GM12878 (cell line): ENCODE measurements around the gene EXPH5. TPM values are rescaled to one million over a fixed set of nuclear protein-coding genes. Genes with fewer than 3 reads are reported as not detected.

Source experiments
- ATAC-seq: fragments of 200-7000 bp; cut with Tn5 transposase; 3 replicates; pipeline ENCODE4 v1.9.1; 2020; ENCODE audit warnings: mild to moderate bottlenecking, moderate library complexity
- BruUV-seq: library from RNA; stranded (reverse); fragments of 400-500 nt; replicated peaks from 2 replicates; lab custom pipeline; 2021; lab: Mats Ljungman, UMichigan
- CTCF ChIA-PET: fragments of 300-600 bp; sonication (Branson Sonifier 250); formaldehyde crosslinking; extraction: SDS; loops from one replicate; lab custom pipeline; 2021; ENCODE audit warnings: inconsistent platforms; lab: Yijun Ruan, JAX
- POLR2A ChIA-PET: fragments of 350-600 bp; formaldehyde crosslinking; extraction: SDS; loops from one replicate; lab custom pipeline; 2021; ENCODE audit warnings: inconsistent platforms; lab: Charles Lee
- RAD21 ChIA-PET: fragments of 300-600 bp; sonication (Branson Sonifier 250); formaldehyde crosslinking; loops from one replicate; lab custom pipeline; 2023; ENCODE audit warnings: antibody characterized with exemption; ENCODE audit not compliant: unreplicated experiment; lab: Charles Lee
- SMC1A ChIA-PET: fragments of 300-600 bp; sonication (Branson Sonifier 250); formaldehyde crosslinking; loops from one replicate; lab custom pipeline; 2023; ENCODE audit not compliant: unreplicated experiment, uncharacterized antibody; lab: Charles Lee
- DNase-seq: peaks from one replicate; pipeline ENCODE4 v3.0.0-alpha.2; 2011; ENCODE audit warnings: low read depth, low spot score
- FAIRE-seq: peaks from 3 replicates; lab custom pipeline; 2011; peaks lifted over from hg19 to GRCh38; lab: Jason Lieb, UNC
- H2AFZ ChIP-seq: 2 replicates; pipeline ENCODE4 v1.6.0; 2011; ENCODE audit warnings: low read depth, low read length, control low read depth; ENCODE audit not compliant: control insufficient read depth
- H3K27ac ChIP-seq: 2 replicates; pipeline ENCODE4 v1.5.1; 2011; ENCODE audit warnings: control low read depth; ENCODE audit not compliant: control insufficient read depth, insufficient read depth
- H3K27me3 ChIP-seq, 2 experiments: replicated peaks in 1 of 2; 2 replicates each; pipeline versions ENCODE4 v1.6.0 to v1.6.1; 2011; ENCODE audit warnings: low read length in 1 of 2; ENCODE audit not compliant: control insufficient read depth in 2 of 2, insufficient read depth in 2 of 2
- H3K36me3 ChIP-seq, 2 experiments: 2 replicates each; pipeline ENCODE4 v1.5.1; 2011; ENCODE audit warnings: low read length in 1 of 2; ENCODE audit not compliant: control insufficient read depth in 2 of 2, insufficient read depth in 2 of 2
- H3K4me1 ChIP-seq: 2 replicates; pipeline ENCODE4 v1.6.1; 2011; ENCODE audit warnings: mild to moderate bottlenecking, low read length, moderate library complexity, mixed read lengths; ENCODE audit not compliant: control insufficient read depth, insufficient read depth
- H3K4me2 ChIP-seq: 2 replicates; pipeline ENCODE4 v1.6.0; 2011; ENCODE audit warnings: control low read depth; ENCODE audit not compliant: control insufficient read depth, insufficient read depth
- H3K4me3 ChIP-seq: fragments of 200-600 bp; sonication (generic); 2 replicates; pipeline ENCODE4 v1.5.1; 2016
- H3K79me2 ChIP-seq: 2 replicates; pipeline ENCODE4 v1.6.0; 2011; ENCODE audit warnings: low read length; ENCODE audit not compliant: control insufficient read depth, insufficient read depth
- H3K9ac ChIP-seq: 2 replicates; pipeline ENCODE4 v1.8.0; 2011; ENCODE audit warnings: low read length, control low read depth, mixed read lengths; ENCODE audit not compliant: control insufficient read depth, insufficient read depth
- H3K9me3 ChIP-seq: replicated peaks from 3 replicates; pipeline ENCODE4 v1.5.1; 2011; ENCODE audit warnings: mild to moderate bottlenecking, low read length; ENCODE audit not compliant: control insufficient read depth, insufficient read depth
- H4K20me1 ChIP-seq: 2 replicates; pipeline ENCODE4 v1.6.0; 2011; ENCODE audit not compliant: control insufficient read depth, insufficient read depth
- CEBPZ ChIP-seq: fragments of 150-350 bp; IDR thresholded peaks from 2 replicates; pipeline ENCODE4 v1.6.1; 2016; ENCODE audit warnings: low read depth, low read length
- E4F1 ChIP-seq: fragments of 450-650 bp; IDR thresholded peaks from 2 replicates; pipeline ENCODE4 v1.6.1; 2018; ENCODE audit warnings: borderline replicate concordance, mild to moderate bottlenecking; ENCODE audit not compliant: partially characterized antibody
- FOXM1 ChIP-seq: IDR thresholded peaks from 2 replicates; pipeline ENCODE4 v1.6.1; 2012; ENCODE audit warnings: low read depth, mild to moderate bottlenecking, inconsistent platforms, low read length, moderate library complexity
- HDAC6 ChIP-seq: fragments of 200-600 bp; sonication (generic); IDR thresholded peaks from one replicate; pipeline ENCODE4 v1.8.0; 2017; ENCODE audit warnings: antibody characterized with exemption; ENCODE audit not compliant: unreplicated experiment
- RAD51 ChIP-seq: fragments of 450-650 bp; IDR thresholded peaks from 2 replicates; pipeline ENCODE4 v1.6.1; 2016; ENCODE audit warnings: moderate library complexity, mild to moderate bottlenecking, inconsistent platforms
- SPI1 ChIP-seq: IDR thresholded peaks from 2 replicates; pipeline ENCODE4 v1.6.1; 2011; ENCODE audit warnings: low read depth, mild to moderate bottlenecking, low read length, moderate library complexity, borderline replicate concordance; ENCODE audit not compliant: insufficient read depth
- SREBF2 ChIP-seq: IDR thresholded peaks from 2 replicates; pipeline ENCODE4 v1.6.1; 2012; ENCODE audit warnings: mild to moderate bottlenecking, low read length
- WRNIP1 ChIP-seq: IDR thresholded peaks from 2 replicates; pipeline ENCODE4 v1.6.1; 2011; ENCODE audit warnings: low read depth, low read length, improper control_type of control experiment, borderline replicate concordance
- WGBS: methylation state at CpG from one replicate; pipeline ENCODE4 v1.1.6; 2016; ENCODE audit warnings: low lambda C conversion rate; ENCODE audit not compliant: insufficient replicate concordance, insufficient coverage; ENCODE audit errors: missing lambda C conversion rate; 5-methylcytosine and 5-hydroxymethylcytosine counted together
- in situ Hi-C: fragments of 300-500 bp; cut with MboI; formaldehyde crosslinking; loops from 9 replicates; pipeline ENCODE4 v1.14.3; 2018; ENCODE audit warnings: mixed read lengths
- intact Hi-C: fragments of 100-400 bp; cut with micrococcal nuclease; formaldehyde crosslinking; loops from one replicate; pipeline ENCODE4 v1.14.2; 2022; ENCODE audit not compliant: unreplicated experiment
- polyA plus RNA-seq, 11 experiments: library from polyadenylated mRNA; depleted of rRNA in 4 of 11; unstranded in 6 of 11; stranded (reverse) in 5 of 11; fragments of >200 nt; fragmentation: Nextera tagmentation in 4 of 11; fragmentation: Illumina TruSeq in 1 of 11; extraction: Ambion mirVana in 4 of 11; extraction: Trizol in 1 of 11; gene quantifications; 1 replicate in 1 of 11; 2 replicates in 10 of 11; pipeline versions ENCODE4 v1.2.1 to v1.2.3, GENCODE V29; 2011 to 2016; ENCODE audit warnings: inconsistent platforms in 2 of 11, missing spikeins in 2 of 11, low read depth in 1 of 11
- total RNA-seq, 4 experiments: library from RNA; depleted of rRNA in 3 of 4; stranded (reverse); fragments of >200 nt in 3 of 4; fragmentation: Illumina TruSeq in 1 of 4; extraction: Trizol in 1 of 4; gene quantifications; 2 replicates each; pipeline versions ENCODE4 v1.2.1 to v1.2.3, GENCODE V29; 2013 to 2021

EXPH5 gene
- total and polyA plus RNA-seq, 10 of the 15 experiments (the other 5 are each of a cell fraction or from before 2014, with no cell fraction given): 0.69 to 11.1 (median 4.3) TPM

- no peaks in the 10 kb centered on the region for H3K9me3 ChIP-seq
- H3K36me3 ChIP-seq: no peaks in the 10 kb centered on the region
- no peak overlapping the region for H2AFZ ChIP-seq
- ChIA-PET SMC1A (interaction anchor here (0.6 to 3.5 kb wide), 12 partner anchors 15 to 373 kb away, joined by 3 to 16 read pairs (median 3); partner anchors contain the start of gene C11orf65), POLR2A (interaction anchor here (0.7 to 1.3 kb wide), 4 partner anchors 46 to 125 kb away, joined by 3 to 4 read pairs (median 3); no protein-coding TSS in a partner anchor), CTCF (interaction anchor here (0.6 to 1.3 kb wide), 3 partner anchors 22 to 150 kb away, joined by 3 to 6 read pairs (median 5); no protein-coding TSS in a partner anchor), RAD21 (interaction anchor here (1.1 to 2.3 kb wide), 5 partner anchors 63 to 154 kb away, joined by 3 to 12 read pairs (median 4); no protein-coding TSS in a partner anchor)
- H3K4me3 ChIP-seq: no peak overlapping the region
- 100% methylated on average over 3 of the region's 3 CpGs for WGBS
- H3K79me2 ChIP-seq: peaks cover 12% of the 10 kb centered on the region
- FAIRE-seq (no peak), ATAC-seq (no peak), DNase-seq (no peak)
- H3K9ac ChIP-seq: no peak overlapping the region
- no peaks in the 10 kb centered on the region for H3K27me3 ChIP-seq
- H4K20me1 ChIP-seq: no peaks in the 10 kb centered on the region
- TF ChIP-seq CEBPZ (no peak), FOXM1 (no peak), E4F1 (no peak), SPI1 (no peak), RAD51 (no peak), HDAC6 (no peak), WRNIP1 (no peak), SREBF2 (no peak)
- in situ Hi-C loops: no loop called here
- intact Hi-C loops: loop anchor here (10.0 kb wide), 1 partner anchor 271 kb away; the partner anchor contains the start of genes ATM and NPAT
- H3K4me2 ChIP-seq: 0 out of 2 replicates have a peak overlapping the region, but pooled peaks have one; percentile 44
- no TSS peak for BruUV-seq
- H3K4me1 ChIP-seq: no peaks in the 10 kb centered on the region
- H3K27ac ChIP-seq: no peak overlapping the region
Measured at GRCh38 chr11:108495326-108495725, 98.2 kb downstream of the EXPH5 start.
